Neuronal stem cell (in vitro differentiated cells): ENCODE data around the gene TMC4.
A peak's percentile ranks its signal among the peaks of the same experiment; 100 is the strongest.

Experiments
- DNase-seq: peaks from one replicate; pipeline ENCODE4 v3.0.0-alpha.2; 2013; ENCODE audit warnings: low spot score
- H2AFZ ChIP-seq: one replicate; pipeline ENCODE4 v1.6.1; 2013; ENCODE audit warnings: mild to moderate bottlenecking, low read length, inconsistent platforms
- H2AK5ac ChIP-seq: 2 replicates; pipeline ENCODE4 v1.6.1; 2013; ENCODE audit warnings: low read depth, mild to moderate bottlenecking, inconsistent platforms, low read length, moderate library complexity, mixed read lengths
- H2BK120ac ChIP-seq: 2 replicates; pipeline ENCODE4 v1.6.1; 2013; ENCODE audit warnings: low read depth, mild to moderate bottlenecking, inconsistent platforms, low read length, moderate library complexity, mixed read lengths
- H2BK12ac ChIP-seq: one replicate; pipeline ENCODE4 v1.6.1; 2013; ENCODE audit warnings: low read length, inconsistent platforms
- H2BK15ac ChIP-seq: 2 replicates; pipeline ENCODE4 v1.6.1; 2013; ENCODE audit warnings: mild to moderate bottlenecking, low read length, inconsistent platforms, mixed read lengths
- H2BK5ac ChIP-seq: one replicate; pipeline ENCODE4 v1.6.1; 2013; ENCODE audit warnings: inconsistent platforms, mild to moderate bottlenecking, low read length, moderate library complexity
- H3K14ac ChIP-seq: one replicate; pipeline ENCODE4 v1.6.1; 2013; ENCODE audit warnings: low read length, inconsistent platforms
- H3K18ac ChIP-seq: 2 replicates; pipeline ENCODE4 v1.6.1; 2013; ENCODE audit warnings: low read length, inconsistent platforms
- H3K23ac ChIP-seq: 2 replicates; pipeline ENCODE4 v1.6.1; 2013; ENCODE audit warnings: low read depth, mild to moderate bottlenecking, mixed read lengths, low read length, inconsistent platforms; ENCODE audit not compliant: poor library complexity
- H3K27ac ChIP-seq: replicated peaks from 3 replicates; pipeline ENCODE4 v1.5.1; 2013; ENCODE audit warnings: low read length, inconsistent platforms
- H3K27me3 ChIP-seq, 3 experiments: 2 replicates each; pipeline ENCODE4 v1.6.1; 2013; ENCODE audit warnings: low read length in 3 of 3, mild to moderate bottlenecking in 2 of 3, inconsistent platforms in 1 of 3, low read depth in 1 of 3, mixed read lengths in 1 of 3, moderate library complexity in 1 of 3; ENCODE audit not compliant: control insufficient read depth in 3 of 3, insufficient read depth in 3 of 3
- H3K36me3 ChIP-seq, 2 donors: replicated peaks in 1 of 2; 2 replicates each; pipeline ENCODE4 v1.6.1; 2013; ENCODE audit warnings: low read length in 2 of 2; ENCODE audit not compliant: control insufficient read depth in 2 of 2, insufficient read depth in 2 of 2
- H3K4ac ChIP-seq: 2 replicates; pipeline ENCODE4 v1.6.1; 2013; ENCODE audit warnings: inconsistent platforms, mild to moderate bottlenecking, low read length, moderate library complexity
- H3K4me1 ChIP-seq, 2 donors: 1 replicate in 1 of 2; 2 replicates in 1 of 2; pipeline ENCODE4 v1.6.1; 2013; ENCODE audit warnings: low read length in 2 of 2, low read depth in 1 of 2; ENCODE audit not compliant: control insufficient read depth in 2 of 2, insufficient read depth in 1 of 2
- H3K4me2 ChIP-seq: one replicate; pipeline ENCODE4 v1.6.1; 2013; ENCODE audit warnings: mild to moderate bottlenecking, low read length, inconsistent platforms; ENCODE audit not compliant: insufficient read depth, poor library complexity, severe bottlenecking
- H3K4me3 ChIP-seq, 2 donors: 2 replicates each; pipeline ENCODE4 v1.5.1; 2013; ENCODE audit warnings: low read length in 2 of 2, mild to moderate bottlenecking in 2 of 2, inconsistent platforms in 1 of 2, moderate library complexity in 1 of 2
- H3K79me1 ChIP-seq: one replicate; pipeline ENCODE4 v1.6.1; 2013; ENCODE audit warnings: low read depth, mild to moderate bottlenecking, inconsistent platforms, low read length, moderate library complexity
- H3K9ac ChIP-seq: one replicate; pipeline ENCODE4 v1.6.1; 2013; ENCODE audit warnings: mild to moderate bottlenecking, low read depth, low read length, inconsistent platforms; ENCODE audit not compliant: poor library complexity
- H3K9me3 ChIP-seq, 2 donors: replicated peaks in 1 of 2; 2 replicates each; pipeline versions ENCODE3 to v1.6.1; 2013; ENCODE audit warnings: low read length in 2 of 2, mild to moderate bottlenecking in 2 of 2, inconsistent platforms in 1 of 2, low read depth in 1 of 2, mixed read lengths in 1 of 2, moderate library complexity in 1 of 2; ENCODE audit not compliant: control insufficient read depth in 2 of 2, insufficient read depth in 1 of 2
- H4K8ac ChIP-seq: one replicate; pipeline ENCODE4 v1.6.1; 2013; ENCODE audit warnings: low read depth, mild to moderate bottlenecking, inconsistent platforms, low read length, moderate library complexity
- H4K91ac ChIP-seq: one replicate; pipeline ENCODE4 v1.6.1; 2013; ENCODE audit warnings: low read length, low read depth, mild to moderate bottlenecking, inconsistent platforms; ENCODE audit not compliant: poor library complexity
- WGBS, 2 donors: extraction: QIAGEN DNeasy Blood & Tissue Kit; methylation state at CpG; one replicate each; pipeline ENCODE4 v1.1.7; 2013; ENCODE audit warnings: missing lambda C conversion rate in 2 of 2, mixed read lengths in 1 of 2; ENCODE audit not compliant: insufficient read length in 2 of 2, insufficient replicate concordance in 1 of 2; ENCODE audit errors: extremely low coverage in 2 of 2; 5-methylcytosine and 5-hydroxymethylcytosine counted together

The TMC4 gene

GRCh38 chr19:54152267-54152666 is 20.7 kb downstream of the TMC4 start:
- H3K4me1 ChIP-seq = no peaks in the 10 kb centered on the region
- H4K8ac ChIP-seq = no peak overlapping the region
- no peak overlapping the region for H4K91ac ChIP-seq
- H2AK5ac ChIP-seq = no peak overlapping the region
- H2BK120ac ChIP-seq = no peak overlapping the region
- H3K18ac ChIP-seq = no peak overlapping the region
- WGBS, 2 donors = no CpG with 5 or more reads among the region's 12 CpGs
- H3K4ac ChIP-seq = no peak overlapping the region
- H3K9ac ChIP-seq = no peak overlapping the region
- peaks cover 5% of the 10 kb centered on the region for H3K79me1 ChIP-seq
- DNase-seq = no peak
- H2BK12ac ChIP-seq = no peak overlapping the region
- no peaks in the 10 kb centered on the region for H3K9me3 ChIP-seq
- peak overlapping the region in 1 of 2 donors; percentile 50 for H3K4me3 ChIP-seq
- H2BK5ac ChIP-seq = no peak overlapping the region
- H3K4me2 ChIP-seq = no peak overlapping the region
- H2BK15ac ChIP-seq = no peak overlapping the region
- H3K23ac ChIP-seq = no peak overlapping the region
- H3K14ac ChIP-seq = no peak overlapping the region
- H3K36me3 ChIP-seq = peaks cover 78 to 97% of the 10 kb centered on the region in 2 donors
- H3K27me3 ChIP-seq = no peaks in the 10 kb centered on the region
- no peak overlapping the region for H2AFZ ChIP-seq
- no peak overlapping the region for H3K27ac ChIP-seq

- H3K36me3 ChIP-seq = peaks cover 80 to 97% of the 10 kb centered on the region in 2 donors
- no peak overlapping the region for H3K14ac ChIP-seq
- peak overlapping the region; percentile 39 for H2BK5ac ChIP-seq
- H2AFZ ChIP-seq = no peak overlapping the region
- H2BK12ac ChIP-seq = no peak overlapping the region
- no peak overlapping the region for H3K9ac ChIP-seq
- no peaks in the 10 kb centered on the region for H3K4me1 ChIP-seq
- peaks cover 7% of the 10 kb centered on the region for H3K79me1 ChIP-seq
- no peak overlapping the region for H3K4me2 ChIP-seq
- no peak overlapping the region for H2AK5ac ChIP-seq
- H3K18ac ChIP-seq = no peak overlapping the region
- H4K91ac ChIP-seq = no peak overlapping the region
- H3K9me3 ChIP-seq = no peaks in the 10 kb centered on the region
- no peak overlapping the region for H3K23ac ChIP-seq
- H3K4me3 ChIP-seq = no peak overlapping the region
- H3K27me3 ChIP-seq = no peaks in the 10 kb centered on the region
- H2BK120ac ChIP-seq = no peak overlapping the region
- no peak overlapping the region for H3K27ac ChIP-seq
- DNase-seq = no peak
- no CpG with 5 or more reads among the region's 23 CpGs for WGBS, 2 donors
- H2BK15ac ChIP-seq = no peak overlapping the region
- H4K8ac ChIP-seq = no peak overlapping the region
- no peak overlapping the region for H3K4ac ChIP-seq
Measured at GRCh38 chr19:54151362-54152035, 21.5 kb downstream of the TMC4 start.

- H3K27me3 ChIP-seq = no peaks in the 10 kb centered on the region
- H2BK12ac ChIP-seq = no peak overlapping the region
- H2BK15ac ChIP-seq = no peak overlapping the region
- no peak overlapping the region for H3K23ac ChIP-seq
- WGBS, 2 donors = no CpG with 5 or more reads among the region's 12 CpGs
- H3K4me2 ChIP-seq = no peak overlapping the region
- H2BK120ac ChIP-seq = no peak overlapping the region
- H4K91ac ChIP-seq = no peak overlapping the region
- H3K79me1 ChIP-seq = peaks cover 9% of the 10 kb centered on the region
- H3K14ac ChIP-seq = no peak overlapping the region
- no peaks in the 10 kb centered on the region for H3K9me3 ChIP-seq
- no peak overlapping the region for H3K9ac ChIP-seq
- no peak overlapping the region for H2AK5ac ChIP-seq
- H3K4me1 ChIP-seq = no peaks in the 10 kb centered on the region
- H3K27ac ChIP-seq = no peak overlapping the region
- H3K18ac ChIP-seq = no peak overlapping the region
- DNase-seq = no peak
- H3K36me3 ChIP-seq = peaks cover 89 to 98% of the 10 kb centered on the region in 2 donors
- H2AFZ ChIP-seq = no peak overlapping the region
- H3K4ac ChIP-seq = no peak overlapping the region
- no peak overlapping the region for H3K4me3 ChIP-seq
- H2BK5ac ChIP-seq = peak overlapping the region; percentile 24
- no peak overlapping the region for H4K8ac ChIP-seq
Measured at GRCh38 chr19:54149021-54149812, 23.7 kb downstream of the TMC4 start.

GRCh38 chr19:54148158-54148557 is 24.8 kb downstream of the TMC4 start:
- H3K27ac ChIP-seq = no peak overlapping the region
- H3K79me1 ChIP-seq = peaks cover 12% of the 10 kb centered on the region
- no peak overlapping the region for H3K18ac ChIP-seq
- H3K27me3 ChIP-seq = no peaks in the 10 kb centered on the region
- H3K4me2 ChIP-seq = no peak overlapping the region
- H2AK5ac ChIP-seq = no peak overlapping the region
- no peaks in the 10 kb centered on the region for H3K9me3 ChIP-seq
- no peaks in the 10 kb centered on the region for H3K4me1 ChIP-seq
- no peak overlapping the region for H2BK12ac ChIP-seq
- no peak overlapping the region for H3K14ac ChIP-seq
- H4K8ac ChIP-seq = no peak overlapping the region
- no CpG with 5 or more reads among the region's 19 CpGs for WGBS, 2 donors
- no peak overlapping the region for H2BK15ac ChIP-seq
- DNase-seq = no peak
- peak overlapping the region; percentile 24 for H2BK5ac ChIP-seq
- H3K4ac ChIP-seq = no peak overlapping the region
- no peak overlapping the region for H3K23ac ChIP-seq
- no peak overlapping the region for H2BK120ac ChIP-seq
- no peak overlapping the region for H3K9ac ChIP-seq
- H3K4me3 ChIP-seq = no peak overlapping the region
- no peak overlapping the region for H2AFZ ChIP-seq
- H4K91ac ChIP-seq = no peak overlapping the region
- H3K36me3 ChIP-seq = peaks cover 89 to 98% of the 10 kb centered on the region in 2 donors
